Activated CD8-positive, alpha-beta memory T cell treated with anti-CD3 and anti-CD28 coated beads for 24 hours (primary cell): ENCODE measurements around the gene SORT1.

ENCODE experiments used
- DNase-seq: peaks from one replicate; pipeline ENCODE4 v3.0.0-alpha.2; 2020

SORT1 gene

DNA sequence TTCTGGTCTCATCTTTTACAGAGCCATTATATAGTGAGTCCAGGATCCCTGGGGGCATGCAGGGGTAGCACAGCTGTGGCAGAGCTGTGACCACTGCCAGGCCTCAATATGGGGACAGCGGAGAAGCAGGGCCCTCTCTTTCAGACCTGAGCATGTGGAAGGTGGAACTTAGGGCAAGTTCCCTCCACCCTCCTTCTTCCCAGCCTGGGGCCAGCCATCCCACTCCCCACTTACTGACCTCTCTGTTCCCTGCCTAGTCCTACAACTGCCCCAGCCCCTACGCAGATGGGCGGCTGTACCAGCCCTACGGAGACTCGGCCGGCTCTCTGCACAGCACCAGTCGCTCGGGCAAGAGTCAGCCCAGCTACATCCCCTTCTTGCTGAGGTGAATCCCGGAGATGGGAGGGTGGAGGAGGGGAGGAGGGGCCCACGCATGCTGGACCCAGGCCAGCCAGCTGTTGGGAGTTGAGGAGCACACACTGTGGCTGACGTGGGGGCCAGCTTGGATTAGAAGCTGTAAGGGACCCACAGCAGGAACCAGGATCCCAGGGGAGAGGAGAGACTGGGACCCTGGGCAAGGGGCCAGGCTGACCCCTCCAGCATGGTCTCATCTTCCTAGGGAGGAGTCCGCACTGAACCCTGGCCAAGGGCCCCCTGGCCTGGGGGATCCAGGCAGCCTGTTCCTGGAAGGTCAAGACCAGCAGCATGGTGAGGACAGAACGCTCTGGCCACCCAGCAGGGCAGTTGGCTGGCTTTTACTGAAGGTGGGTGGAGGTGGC, 125.5 kb downstream of the SORT1 start:
- DNase-seq = no peak

DNA sequence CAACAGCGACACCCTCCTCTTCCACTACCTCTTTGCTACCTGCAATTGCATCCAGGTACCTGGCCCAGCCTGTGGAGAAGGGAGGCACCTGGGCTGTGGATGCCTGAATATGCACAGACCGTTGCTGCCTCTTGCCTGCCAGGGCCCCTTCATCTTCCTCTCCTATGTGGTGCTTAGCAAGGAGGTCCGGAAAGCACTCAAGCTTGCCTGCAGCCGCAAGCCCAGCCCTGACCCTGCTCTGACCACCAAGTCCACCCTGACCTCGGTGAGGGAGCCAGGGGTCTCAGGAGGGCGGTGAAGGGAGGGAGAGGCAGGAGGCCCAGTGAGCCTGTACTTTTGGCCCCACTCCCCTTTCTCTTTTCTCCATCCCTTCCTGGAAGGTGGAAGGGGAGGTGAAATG, 126.3 kb downstream of the SORT1 start:
- no peak for DNase-seq

DNA sequence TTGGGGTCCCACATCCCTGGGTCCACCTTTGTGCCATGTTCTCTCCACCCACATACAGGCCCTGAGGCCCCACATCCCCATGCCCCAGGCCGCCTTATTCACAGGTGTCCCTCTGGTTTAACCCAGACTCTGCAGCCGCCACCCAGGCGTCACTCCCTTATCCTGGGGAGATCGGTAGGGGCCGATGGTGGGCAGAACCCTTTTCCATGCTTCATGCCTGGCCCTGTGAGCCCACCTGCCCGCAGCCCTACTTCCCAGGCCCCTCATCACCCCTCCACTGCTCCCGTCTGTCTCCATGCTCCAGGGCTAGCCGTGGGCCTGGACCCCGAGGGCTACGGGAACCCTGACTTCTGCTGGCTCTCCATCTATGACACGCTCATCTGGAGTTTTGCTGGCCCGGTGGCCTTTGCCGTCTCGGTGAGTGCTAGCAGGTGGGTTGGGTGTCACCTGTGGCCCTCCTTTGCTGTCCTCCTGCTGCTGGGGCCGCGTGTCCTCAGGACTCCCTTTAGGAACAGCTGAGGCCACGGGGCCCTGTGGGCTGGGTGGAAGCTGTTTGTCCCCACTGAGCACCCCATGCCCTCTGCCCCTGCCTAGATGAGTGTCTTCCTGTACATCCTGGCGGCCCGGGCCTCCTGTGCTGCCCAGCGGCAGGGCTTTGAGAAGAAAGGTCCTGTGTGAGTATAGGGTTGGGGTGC, 126.9 kb downstream of the SORT1 start:
- no peak for DNase-seq

DNA sequence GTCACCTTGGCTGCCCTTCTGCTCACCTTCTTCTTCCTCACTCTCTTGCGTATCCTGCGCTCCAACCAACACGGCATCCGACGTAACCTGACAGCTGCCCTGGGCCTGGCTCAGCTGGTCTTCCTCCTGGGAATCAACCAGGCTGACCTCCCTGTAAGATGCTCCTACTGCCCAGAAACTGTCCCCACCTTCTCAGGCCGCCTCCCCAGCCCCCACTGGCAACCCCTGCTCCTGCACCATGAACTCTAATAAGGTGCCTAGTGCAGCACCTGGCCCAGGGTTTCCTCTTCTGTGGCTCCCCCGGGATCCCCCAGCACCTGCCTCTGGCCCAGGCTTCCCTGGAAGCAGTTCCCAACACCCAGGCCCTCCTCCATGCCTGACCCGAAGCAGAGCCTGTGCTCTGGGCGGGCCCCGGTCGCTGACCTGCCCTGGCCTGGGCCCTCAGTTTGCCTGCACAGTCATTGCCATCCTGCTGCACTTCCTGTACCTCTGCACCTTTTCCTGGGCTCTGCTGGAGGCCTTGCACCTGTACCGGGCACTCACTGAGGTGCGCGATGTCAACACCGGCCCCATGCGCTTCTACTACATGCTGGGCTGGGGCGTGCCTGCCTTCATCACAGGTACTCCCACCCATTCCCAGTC, 127.6 kb downstream of the SORT1 start:
- DNase-seq = no peak

DNA sequence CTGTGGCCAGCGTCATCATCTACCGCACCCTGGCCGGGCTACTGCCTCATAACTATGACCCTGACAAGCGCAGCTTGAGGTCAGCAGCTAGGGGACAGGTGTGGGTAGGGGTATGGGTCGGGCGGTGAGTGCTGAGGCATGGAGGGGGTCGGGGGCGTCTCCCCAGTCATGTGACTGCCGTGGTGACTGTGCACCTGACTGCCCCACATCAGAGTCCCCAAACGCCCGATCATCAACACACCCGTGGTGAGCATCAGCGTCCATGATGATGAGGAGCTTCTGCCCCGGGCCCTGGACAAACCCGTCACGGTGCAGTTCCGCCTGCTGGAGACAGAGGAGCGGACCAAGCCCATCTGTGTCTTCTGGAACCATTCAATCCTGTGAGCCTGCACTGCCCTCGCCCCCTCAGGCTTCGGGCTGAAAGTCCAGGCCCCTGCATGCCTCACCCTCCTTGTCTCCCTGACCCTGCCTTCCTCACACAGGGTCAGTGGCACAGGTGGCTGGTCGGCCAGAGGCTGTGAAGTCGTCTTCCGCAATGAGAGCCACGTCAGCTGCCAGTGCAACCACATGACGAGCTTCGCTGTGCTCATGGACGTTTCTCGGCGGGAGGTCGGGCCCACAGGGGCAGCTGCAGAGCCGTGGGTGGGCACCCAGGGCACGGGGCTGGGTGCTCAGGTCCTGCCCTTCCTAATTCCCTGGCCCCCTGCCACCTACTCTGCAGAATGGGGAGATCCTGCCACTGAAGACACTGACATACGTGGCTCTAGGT, 128.3 kb downstream of the SORT1 start:
- DNase-seq = no peak

DNA sequence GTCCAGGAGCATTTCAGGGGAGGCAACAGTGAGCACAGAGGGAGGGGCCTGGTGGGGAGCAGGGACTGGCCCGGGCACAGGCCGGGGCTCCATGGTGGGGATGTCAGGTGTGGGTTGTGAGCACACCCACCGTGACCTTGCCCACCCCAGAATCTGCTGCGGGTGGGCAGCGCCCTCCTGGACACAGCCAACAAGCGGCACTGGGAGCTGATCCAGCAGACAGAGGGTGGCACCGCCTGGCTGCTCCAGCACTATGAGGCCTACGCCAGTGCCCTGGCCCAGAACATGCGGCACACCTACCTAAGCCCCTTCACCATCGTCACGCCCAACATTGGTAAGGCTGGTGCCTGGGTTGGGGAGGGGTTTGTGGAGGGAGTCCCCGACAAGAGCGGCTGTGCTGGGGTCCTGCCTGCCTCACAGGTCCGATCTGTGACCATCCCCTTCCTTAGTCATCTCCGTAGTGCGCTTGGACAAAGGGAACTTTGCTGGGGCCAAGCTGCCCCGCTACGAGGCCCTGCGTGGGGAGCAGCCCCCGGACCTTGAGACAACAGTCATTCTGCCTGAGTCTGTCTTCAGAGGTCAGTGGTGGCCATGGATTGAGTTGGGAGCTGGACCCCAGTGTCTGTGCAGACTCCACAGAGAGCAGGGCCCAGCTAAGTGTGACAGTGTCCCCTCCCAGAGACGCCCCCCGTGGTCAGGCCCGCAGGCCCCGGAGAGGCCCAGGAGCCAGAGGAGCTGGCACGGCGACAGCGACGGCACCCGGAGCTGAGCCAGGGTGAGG, 129.1 kb downstream of the SORT1 start:
- no peak for DNase-seq

DNA sequence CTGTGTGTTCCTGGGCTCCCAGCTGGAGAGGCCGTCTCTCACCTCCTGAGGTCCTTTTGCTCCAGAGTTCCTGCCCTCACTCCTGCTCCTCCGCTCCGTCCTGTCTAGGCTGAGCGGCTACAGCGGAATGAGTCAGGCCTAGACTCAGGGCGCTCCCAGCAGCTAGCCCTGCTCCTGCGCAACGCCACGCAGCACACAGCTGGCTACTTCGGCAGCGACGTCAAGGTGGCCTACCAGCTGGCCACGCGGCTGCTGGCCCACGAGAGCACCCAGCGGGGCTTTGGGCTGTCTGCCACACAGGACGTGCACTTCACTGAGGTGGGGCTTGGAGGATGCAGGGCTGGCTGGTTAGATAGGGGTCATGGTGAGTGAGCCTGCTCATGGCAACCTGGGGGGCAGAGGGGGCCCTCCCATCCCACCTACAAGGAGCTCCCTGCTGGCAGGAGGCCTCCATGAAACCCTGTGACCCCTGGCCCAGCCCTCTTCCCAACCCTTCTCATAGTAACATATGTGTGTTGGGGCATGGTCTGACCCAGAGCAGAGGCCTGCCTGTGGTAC, 129.9 kb downstream of the SORT1 start:
- no peak for DNase-seq

DNA sequence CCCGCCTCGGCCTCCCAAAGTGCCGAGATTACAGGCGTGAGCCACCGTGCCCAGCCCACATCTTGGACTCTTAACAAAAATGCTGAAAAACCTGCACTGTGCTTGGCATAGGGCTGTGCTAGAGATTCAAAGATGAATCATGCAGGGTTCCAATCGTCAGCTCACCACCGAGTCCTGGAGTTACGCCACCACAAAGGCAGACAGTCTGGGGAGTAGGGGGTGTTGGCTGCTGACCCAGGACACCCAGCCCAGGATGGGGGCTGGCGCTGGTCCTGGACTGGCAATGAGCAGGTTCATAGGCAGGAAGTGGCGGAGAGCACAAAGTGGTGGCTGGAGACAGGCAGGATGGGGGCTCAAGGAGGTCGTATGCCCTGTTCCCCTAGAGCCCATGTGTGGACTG, 130.8 kb downstream of the SORT1 start:
- DNase-seq = no peak

DNA sequence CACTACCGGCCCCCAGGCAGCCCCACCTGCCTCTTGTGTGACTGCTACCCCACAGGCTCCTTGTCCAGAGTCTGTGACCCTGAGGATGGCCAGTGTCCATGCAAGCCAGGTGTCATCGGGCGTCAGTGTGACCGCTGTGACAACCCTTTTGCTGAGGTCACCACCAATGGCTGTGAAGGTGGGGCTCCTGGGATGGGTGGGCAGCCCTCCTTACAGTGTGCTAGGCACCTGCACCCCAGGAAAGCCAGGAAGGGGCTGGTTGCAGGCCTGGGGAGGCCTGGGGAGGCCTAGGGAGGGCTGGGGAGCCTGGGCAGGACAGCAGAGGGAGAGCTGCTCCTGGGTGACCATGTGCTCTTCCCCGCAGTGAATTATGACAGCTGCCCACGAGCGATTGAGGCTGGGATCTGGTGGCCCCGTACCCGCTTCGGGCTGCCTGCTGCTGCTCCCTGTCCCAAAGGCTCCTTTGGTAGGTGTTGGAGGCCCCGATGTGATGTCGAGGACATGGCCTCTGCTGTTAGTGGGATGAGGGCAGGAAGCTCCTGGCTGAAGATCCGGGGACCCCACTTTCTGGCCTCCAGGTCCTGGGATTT, 131.9 kb downstream of the SORT1 start:
- no peak for DNase-seq

DNA sequence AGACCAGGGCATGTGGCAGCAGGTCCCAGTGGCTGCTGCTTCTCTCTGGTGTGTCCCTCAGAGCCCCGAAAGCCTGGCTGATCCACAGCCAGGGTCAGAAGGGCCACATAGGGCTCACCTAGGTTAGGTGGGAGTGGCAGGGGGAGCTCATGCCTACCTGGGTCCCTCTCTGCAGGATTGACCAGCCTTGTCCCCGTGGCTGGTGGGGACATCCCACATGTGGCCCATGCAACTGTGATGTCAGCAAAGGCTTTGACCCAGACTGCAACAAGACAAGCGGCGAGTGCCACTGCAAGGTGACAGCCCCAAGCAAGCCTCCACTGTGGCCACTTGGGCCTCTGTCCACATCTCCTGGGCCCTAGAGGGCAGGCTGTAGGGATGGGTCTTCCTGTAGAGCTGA, 132.7 kb downstream of the SORT1 start:
- DNase-seq = no peak

DNA sequence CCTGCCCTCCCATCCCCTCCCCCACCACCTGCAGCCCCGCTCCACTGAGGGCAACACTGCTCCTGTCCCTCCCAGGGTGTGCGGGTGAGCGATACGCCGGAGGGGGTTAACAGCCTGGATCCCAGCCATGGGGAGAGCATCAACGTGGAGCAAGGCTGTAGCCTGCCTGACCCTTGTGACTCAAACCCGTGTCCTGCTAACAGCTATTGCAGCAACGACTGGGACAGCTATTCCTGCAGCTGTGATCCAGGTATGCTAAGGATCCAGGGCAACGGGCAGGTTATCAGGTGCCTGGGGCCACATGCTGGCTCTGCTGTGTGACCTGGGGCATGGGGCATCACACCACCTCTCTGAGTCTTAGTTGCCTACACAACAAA, 133.4 kb downstream of the SORT1 start:
- no peak for DNase-seq

DNA sequence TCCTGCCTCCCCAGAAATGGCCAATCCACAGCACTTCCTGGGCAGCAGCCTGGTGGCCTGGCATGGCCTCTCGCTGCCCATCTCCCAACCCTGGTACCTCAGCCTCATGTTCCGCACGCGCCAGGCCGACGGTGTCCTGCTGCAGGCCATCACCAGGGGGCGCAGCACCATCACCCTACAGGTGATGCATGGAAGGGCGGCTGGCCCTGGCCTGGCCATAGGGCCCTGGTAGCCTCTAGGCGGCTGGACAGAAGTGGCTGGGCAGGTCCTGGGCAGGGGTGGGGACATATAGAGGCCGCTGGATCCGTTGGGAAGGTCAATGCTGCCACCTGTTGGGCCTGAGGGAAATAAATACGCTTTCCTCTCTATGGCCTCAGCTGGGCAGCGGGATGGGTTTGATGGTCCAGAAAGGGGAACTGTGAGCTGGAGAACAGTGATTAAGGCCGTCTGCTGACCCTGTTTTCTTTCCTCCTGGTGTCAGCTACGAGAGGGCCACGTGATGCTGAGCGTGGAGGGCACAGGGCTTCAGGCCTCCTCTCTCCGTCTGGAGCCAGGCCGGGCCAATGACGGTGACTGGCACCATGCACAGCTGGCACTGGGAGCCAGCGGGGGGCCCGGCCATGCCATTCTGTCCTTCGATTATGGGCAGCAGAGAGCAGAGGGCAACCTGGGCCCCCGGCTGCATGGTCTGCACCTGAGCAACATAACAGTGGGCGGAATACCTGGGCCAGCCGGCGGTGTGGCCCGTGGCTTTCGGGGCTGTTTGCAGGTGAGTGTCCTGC, 133.9 kb downstream of the SORT1 start:
- DNase-seq = peak; percentile 92

DNA sequence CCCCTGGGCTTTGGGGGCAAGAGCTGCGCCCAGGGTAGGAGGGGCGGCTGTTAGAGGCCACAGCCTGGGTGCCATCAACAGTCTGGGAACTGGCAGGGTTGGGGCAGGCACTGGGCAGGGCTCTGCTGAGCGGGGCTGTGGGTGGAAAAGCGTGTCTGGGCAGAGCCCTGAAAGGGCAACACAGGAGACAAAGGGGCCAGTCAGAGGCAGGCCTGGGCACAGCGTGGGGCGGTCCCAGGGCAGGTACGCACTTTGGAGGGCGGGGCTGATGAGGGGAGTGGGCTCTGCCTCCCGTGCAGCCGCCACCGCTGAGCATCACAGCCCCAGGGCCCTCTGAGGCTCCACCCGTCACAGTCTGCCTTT, 134.5 kb downstream of the SORT1 start:
- DNase-seq = no peak

DNA sequence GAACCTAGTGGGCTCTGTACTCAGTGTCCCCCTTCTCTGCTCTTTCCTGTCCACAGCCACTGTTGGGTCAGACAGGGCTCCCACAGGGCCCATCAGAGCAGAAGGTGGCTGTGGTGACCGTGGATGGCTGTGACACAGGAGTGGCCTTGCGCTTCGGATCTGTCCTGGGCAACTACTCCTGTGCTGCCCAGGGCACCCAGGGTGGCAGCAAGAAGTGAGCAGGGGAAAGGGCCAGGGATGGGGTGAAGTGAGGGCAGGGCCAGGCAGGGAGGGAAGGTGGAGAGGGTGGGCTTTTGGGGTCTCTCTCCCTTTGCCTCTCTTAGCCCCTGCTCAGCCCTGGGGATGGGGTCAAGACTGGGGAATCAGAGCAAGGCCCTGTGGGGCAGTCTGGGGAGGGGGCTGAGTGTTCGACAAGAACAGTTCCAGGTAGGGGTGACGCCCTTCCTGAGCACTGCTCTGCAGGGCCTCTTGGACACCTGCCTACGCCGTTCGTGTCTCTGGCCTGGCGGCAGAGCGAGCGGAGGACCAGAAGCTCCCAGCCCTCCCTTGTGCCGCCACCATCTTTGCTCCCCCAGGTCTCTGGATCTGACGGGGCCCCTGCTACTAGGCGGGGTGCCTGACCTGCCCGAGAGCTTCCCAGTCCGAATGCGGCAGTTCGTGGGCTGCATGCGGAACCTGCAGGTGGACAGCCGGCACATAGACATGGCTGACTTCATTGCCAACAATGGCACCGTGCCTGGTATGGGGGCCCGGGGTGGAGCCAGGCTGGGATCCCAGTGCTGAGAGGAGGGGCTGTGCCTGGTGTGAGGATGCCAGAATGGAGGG, 135.3 kb downstream of the SORT1 start:
- no peak for DNase-seq

DNA sequence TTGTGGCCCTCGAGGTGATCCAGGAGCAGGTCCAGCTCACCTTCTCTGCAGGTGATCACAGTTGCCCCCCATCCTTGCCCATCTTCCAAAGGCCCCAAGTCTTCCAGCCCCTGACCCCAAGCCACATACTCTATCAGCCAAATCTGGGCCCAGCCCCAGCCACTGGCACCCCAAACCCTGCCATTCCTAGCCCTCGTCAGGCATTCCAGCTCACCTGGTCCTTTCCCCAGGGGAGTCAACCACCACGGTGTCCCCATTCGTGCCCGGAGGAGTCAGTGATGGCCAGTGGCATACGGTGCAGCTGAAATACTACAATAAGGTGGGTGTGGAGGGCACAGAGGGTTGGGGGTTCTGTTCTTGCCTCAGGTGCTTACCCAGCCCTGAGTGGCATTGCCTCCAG, 136.1 kb downstream of the SORT1 start:
- no peak for DNase-seq

DNA sequence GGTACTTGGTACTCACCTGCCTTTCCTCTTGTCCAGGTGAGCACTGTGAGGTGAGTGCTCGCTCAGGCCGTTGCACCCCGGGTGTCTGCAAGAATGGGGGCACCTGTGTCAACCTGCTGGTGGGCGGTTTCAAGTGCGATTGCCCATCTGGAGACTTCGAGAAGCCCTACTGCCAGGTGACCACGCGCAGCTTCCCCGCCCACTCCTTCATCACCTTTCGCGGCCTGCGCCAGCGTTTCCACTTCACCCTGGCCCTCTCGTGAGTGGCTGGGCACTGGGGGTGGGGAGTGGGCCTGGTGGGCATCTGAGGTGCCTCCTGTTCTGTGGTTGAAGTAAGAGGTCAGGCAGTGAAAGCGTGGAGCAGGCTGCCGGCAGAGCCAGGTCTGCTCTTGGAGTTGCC, 136.7 kb downstream of the SORT1 start:
- no peak for DNase-seq

DNA sequence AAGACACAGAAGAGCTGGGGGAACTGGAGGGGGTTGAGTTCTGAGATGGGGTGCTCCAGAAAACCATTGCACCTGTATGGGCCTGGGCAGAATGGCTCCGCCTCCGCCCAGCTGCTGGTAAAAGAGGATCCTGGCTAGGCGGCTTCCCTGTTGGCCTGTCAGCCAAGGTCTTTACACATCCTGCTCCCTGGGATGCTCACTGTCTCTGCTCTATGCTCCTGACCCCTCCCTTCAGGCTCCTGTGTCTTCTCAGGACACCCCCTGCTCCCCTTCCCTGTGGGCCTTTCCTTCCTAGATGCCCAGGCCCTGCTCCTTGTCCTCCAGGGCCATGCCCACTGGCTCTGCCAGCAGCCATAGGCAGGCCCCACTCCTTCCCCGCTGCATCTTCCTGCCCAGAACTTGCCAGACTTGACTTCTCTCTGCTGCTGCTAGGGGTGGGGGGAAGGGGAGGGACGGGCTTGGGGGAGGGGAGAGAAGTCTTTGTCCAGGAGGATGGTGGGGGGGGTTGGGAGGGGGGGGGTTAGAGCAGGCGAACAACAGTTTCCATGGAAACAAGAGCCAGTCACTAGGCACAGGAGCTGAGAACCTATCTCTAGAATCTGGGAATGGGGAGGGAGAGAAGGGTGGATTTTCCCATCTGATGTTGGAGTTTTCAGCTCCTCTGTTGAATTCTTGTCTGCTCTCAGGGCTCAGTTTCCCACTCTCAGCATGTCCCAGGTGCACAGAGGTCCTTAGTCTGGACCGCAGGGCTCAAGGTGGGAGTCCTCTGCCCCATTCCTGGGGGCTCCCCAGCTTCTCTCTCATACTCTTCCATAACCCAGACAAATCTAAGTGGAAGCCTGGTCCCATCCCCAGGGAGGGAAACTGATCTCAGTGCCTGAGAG, 137.8 kb downstream of the SORT1 start:
- DNase-seq = no peak
